ENCODE data around the gene POFUT2.
"Not testable (repeated sequence)": the region's sequence is repeated elsewhere in the genome, so short reads cannot be mapped to it uniquely, and the experiment has no call there.

Gene POFUT2

GRCh38 chr21:45317398-45318145 lies 29.9 kb upstream of the POFUT2 start:
- H3K9me3 ChIP-seq (ENCODE audit: low read length), result no peaks in the 10 kb centered on the region
- H3K36me3 ChIP-seq (ENCODE audit: insufficient read depth, low read length), result no peaks in the 10 kb centered on the region
- TF ChIP-seq, protein P1, sequence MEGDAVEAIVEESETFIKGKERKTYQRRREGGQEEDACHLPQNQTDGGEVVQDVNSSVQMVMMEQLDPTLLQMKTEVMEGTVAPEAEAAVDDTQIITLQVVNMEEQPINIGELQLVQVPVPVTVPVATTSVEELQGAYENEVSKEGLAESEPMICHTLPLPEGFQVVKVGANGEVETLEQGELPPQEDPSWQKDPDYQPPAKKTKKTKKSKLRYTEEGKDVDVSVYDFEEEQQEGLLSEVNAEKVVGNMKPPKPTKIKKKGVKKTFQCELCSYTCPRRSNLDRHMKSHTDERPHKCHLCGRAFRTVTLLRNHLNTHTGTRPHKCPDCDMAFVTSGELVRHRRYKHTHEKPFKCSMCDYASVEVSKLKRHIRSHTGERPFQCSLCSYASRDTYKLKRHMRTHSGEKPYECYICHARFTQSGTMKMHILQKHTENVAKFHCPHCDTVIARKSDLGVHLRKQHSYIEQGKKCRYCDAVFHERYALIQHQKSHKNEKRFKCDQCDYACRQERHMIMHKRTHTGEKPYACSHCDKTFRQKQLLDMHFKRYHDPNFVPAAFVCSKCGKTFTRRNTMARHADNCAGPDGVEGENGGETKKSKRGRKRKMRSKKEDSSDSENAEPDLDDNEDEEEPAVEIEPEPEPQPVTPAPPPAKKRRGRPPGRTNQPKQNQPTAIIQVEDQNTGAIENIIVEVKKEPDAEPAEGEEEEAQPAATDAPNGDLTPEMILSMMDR (IDR thresholded peaks at IDR 0.05; ENCODE audit: low read length), result no peak
- TF ChIP-seq EZH2 (IDR thresholded peaks at IDR 0.05; ENCODE audit: borderline replicate concordance, low read length), result no peak
- H3K27me3 ChIP-seq (ENCODE audit: insufficient read depth, low read length), result no peaks in the 10 kb centered on the region
- no peak overlapping the region for H2AFZ ChIP-seq (ENCODE audit: low read length)
- H3K27ac ChIP-seq (ENCODE audit: low read depth, low read length, poor library complexity, severe bottlenecking), result no peak overlapping the region
- H3F3A ChIP-seq (ENCODE audit: insufficient read depth, low read length), result no peaks in the 10 kb centered on the region
- no peaks in the 10 kb centered on the region for H3K9me2 ChIP-seq (ENCODE audit: low read depth, low read length)
- no peak overlapping the region for H3K9ac ChIP-seq (ENCODE audit: low read length)
- H3K79me2 ChIP-seq (ENCODE audit: insufficient read depth, low read length), result no peaks in the 10 kb centered on the region
- no peaks in the 10 kb centered on the region for H4K20me1 ChIP-seq (ENCODE audit: insufficient read depth, low read length)
- H3K4me2 ChIP-seq (ENCODE audit: low read length), result no peak overlapping the region
- no peak overlapping the region for H3K4me3 ChIP-seq (ENCODE audit: low read depth, low read length, poor library complexity, severe bottlenecking)
- H3K4me1 ChIP-seq (ENCODE audit: insufficient read depth, low read length, severe bottlenecking), result no peaks in the 10 kb centered on the region

- Histone ChIP-seq H3K4me1 (ENCODE audit: insufficient read depth, low read length, severe bottlenecking) (no peaks in the 10 kb centered on the region), H4K20me1 (ENCODE audit: insufficient read depth, low read length) (no peaks in the 10 kb centered on the region), H3K27me3 (ENCODE audit: insufficient read depth, low read length) (no peaks in the 10 kb centered on the region), H3K9ac (ENCODE audit: low read length) (no peak overlapping the region), H3K9me2 (ENCODE audit: low read depth, low read length) (no peaks in the 10 kb centered on the region), H3K4me2 (ENCODE audit: low read length) (no peak overlapping the region), H2AFZ (ENCODE audit: low read length) (no peak overlapping the region), H3F3A (ENCODE audit: insufficient read depth, low read length) (no peaks in the 10 kb centered on the region), H3K36me3 (ENCODE audit: insufficient read depth, low read length) (no peaks in the 10 kb centered on the region), H3K27ac (ENCODE audit: low read depth, low read length, poor library complexity, severe bottlenecking) (no peak overlapping the region), H3K9me3 (ENCODE audit: low read length) (no peaks in the 10 kb centered on the region), H3K79me2 (ENCODE audit: insufficient read depth, low read length) (no peaks in the 10 kb centered on the region), H3K4me3 (ENCODE audit: low read depth, low read length, poor library complexity, severe bottlenecking) (no peak overlapping the region)
- TF ChIP-seq, protein P1 (IDR thresholded peaks at IDR 0.05; ENCODE audit: low read length), result no peak
- no peak for TF ChIP-seq EZH2 (IDR thresholded peaks at IDR 0.05; ENCODE audit: borderline replicate concordance, low read length)
These were observed 29.2 kb upstream of the POFUT2 start for GRCh38 chr21:45316871-45317397.

DNA sequence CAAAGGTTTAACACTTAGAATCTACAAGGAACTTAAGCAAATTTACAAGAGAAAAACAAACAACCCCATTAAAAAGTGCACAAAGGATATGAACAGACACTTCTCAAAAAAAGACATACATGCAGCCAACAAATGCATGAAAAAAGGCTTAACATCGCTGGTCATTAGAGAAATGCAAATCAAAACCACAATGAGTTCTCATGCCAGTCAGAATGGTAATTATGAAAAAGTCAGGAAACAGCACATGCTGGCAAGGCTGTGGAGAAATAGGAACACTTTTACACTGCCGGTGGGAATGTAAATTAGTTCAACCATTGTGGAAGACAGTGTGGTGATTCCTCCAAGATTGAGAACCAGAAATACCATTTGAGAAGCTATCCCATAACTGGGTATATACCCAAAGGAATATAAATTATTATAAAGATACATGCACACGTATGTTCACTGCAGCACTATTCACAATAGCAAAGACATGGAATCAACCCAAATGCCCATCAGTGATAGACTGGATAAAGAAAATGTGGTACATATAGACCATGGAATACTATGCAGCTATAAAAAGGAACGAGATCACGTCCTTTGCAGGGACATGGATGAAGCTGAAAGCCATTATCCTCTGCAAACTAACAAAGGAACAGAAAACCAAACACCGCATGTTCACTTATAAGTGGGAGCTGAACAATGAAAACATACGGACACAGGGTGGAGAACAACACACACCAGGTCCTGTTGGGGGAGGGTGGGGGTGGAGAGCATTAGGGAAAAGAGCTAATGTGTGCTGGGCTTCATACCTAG lies 28.2 kb upstream of the POFUT2 start:
- H3F3A ChIP-seq (ENCODE audit: insufficient read depth, low read length); H3K9me2 ChIP-seq (ENCODE audit: low read depth, low read length); H2AFZ ChIP-seq (ENCODE audit: low read length); H3K9me3 ChIP-seq (ENCODE audit: low read length); H3K79me2 ChIP-seq (ENCODE audit: insufficient read depth, low read length); H3K27me3 ChIP-seq (ENCODE audit: insufficient read depth, low read length); H3K4me1 ChIP-seq (ENCODE audit: insufficient read depth, low read length, severe bottlenecking); H4K20me1 ChIP-seq (ENCODE audit: insufficient read depth, low read length); H3K36me3 ChIP-seq (ENCODE audit: insufficient read depth, low read length); H3K4me3 ChIP-seq (ENCODE audit: low read depth, low read length, poor library complexity, severe bottlenecking); H3K4me2 ChIP-seq (ENCODE audit: low read length); H3K9ac ChIP-seq (ENCODE audit: low read length); H3K27ac ChIP-seq (ENCODE audit: low read depth, low read length, poor library complexity, severe bottlenecking): not testable (repeated sequence)

Measured in OCI-LY1 (cell line).